Upper lobe of right lung (tissue), 1 donor: ENCODE results near the gene SMCO1. TPM values are rescaled to one million over a fixed set of nuclear protein-coding genes. Genes with fewer than 3 reads are reported as not detected.
A peak's percentile ranks its signal among the peaks of the same experiment; 100 is the strongest.
"Not testable (repeated sequence)": the region's sequence is repeated elsewhere in the genome, so short reads cannot be mapped to it uniquely, and the experiment has no call there.

Experiments
- ATAC-seq: fragments of 200-7000 bp; cut with Tn5 transposase; one replicate; pipeline ENCODE4 v1.9.1; 2020; ENCODE audit warnings: mild to moderate bottlenecking, moderate library complexity
- DNase-seq: peaks from one replicate; pipeline ENCODE4 v3.0.0-alpha.2; 2020
- H3K27ac ChIP-seq: fragments of 200-600 bp; one replicate; pipeline ENCODE4 v1.8.0; 2022
- H3K27me3 ChIP-seq: fragments of 200-600 bp; one replicate; pipeline ENCODE4 v1.8.0; 2022; ENCODE audit warnings: mild to moderate bottlenecking
- H3K36me3 ChIP-seq: fragments of 200-600 bp; one replicate; pipeline ENCODE4 v1.8.0; 2022
- H3K4me1 ChIP-seq: fragments of 200-600 bp; one replicate; pipeline ENCODE4 v1.8.0; 2022
- H3K4me3 ChIP-seq: fragments of 200-600 bp; one replicate; pipeline ENCODE4 v1.8.0; 2022; ENCODE audit warnings: mild to moderate bottlenecking
- H3K9me3 ChIP-seq: fragments of 200-600 bp; one replicate; pipeline ENCODE4 v1.8.0; 2022
- intact Hi-C: fragments of 100-400 bp; cut with DNase I; formaldehyde crosslinking; loops from one replicate; pipeline ENCODE4 v1.11.0; 2022
- total RNA-seq: library from RNA; stranded (reverse); fragmentation: NEBNext Ultra II Directional; extraction: Animal tissue kit (Norgen Biotek cat#: 25700); gene quantifications from one replicate; pipeline ENCODE4 v1.2.1, GENCODE V29; 2021
- TF ChIP-seq, protein P1 (sequence below): fragments of 200-600 bp; IDR thresholded peaks from one replicate; pipeline ENCODE4 v1.8.0; 2022; ENCODE audit warnings: antibody characterized with exemption
- donor health status: DM: no; HTN: yes; CAD: no; lungs with severe emphysema.

The SMCO1 gene
- total RNA-seq, 1 donor from 2014 or later, result not detected

DNA sequence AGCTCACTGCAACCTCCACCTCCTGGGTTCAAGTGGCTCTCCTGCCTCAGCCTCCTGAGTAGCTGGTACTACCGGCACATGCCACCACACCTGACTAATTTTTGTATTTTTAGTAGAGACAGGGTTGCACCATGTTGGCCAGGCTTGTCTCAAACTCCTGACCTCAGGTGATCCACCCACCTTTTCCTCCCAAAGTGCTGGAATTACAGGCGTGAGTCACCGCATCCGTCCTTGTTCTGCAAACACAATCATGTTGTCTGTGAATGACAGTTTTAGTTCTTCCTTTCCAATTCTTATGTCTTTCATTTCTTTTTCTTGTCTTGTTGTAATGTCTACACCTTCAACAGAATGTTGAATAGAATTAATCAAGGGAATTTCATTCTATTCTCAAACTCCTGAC is 16.3 kb upstream of the SMCO1 start:
- TF ChIP-seq, protein P1, sequence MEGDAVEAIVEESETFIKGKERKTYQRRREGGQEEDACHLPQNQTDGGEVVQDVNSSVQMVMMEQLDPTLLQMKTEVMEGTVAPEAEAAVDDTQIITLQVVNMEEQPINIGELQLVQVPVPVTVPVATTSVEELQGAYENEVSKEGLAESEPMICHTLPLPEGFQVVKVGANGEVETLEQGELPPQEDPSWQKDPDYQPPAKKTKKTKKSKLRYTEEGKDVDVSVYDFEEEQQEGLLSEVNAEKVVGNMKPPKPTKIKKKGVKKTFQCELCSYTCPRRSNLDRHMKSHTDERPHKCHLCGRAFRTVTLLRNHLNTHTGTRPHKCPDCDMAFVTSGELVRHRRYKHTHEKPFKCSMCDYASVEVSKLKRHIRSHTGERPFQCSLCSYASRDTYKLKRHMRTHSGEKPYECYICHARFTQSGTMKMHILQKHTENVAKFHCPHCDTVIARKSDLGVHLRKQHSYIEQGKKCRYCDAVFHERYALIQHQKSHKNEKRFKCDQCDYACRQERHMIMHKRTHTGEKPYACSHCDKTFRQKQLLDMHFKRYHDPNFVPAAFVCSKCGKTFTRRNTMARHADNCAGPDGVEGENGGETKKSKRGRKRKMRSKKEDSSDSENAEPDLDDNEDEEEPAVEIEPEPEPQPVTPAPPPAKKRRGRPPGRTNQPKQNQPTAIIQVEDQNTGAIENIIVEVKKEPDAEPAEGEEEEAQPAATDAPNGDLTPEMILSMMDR, result no peak
- DNase-seq (no peak), ATAC-seq (no peak)

DNA sequence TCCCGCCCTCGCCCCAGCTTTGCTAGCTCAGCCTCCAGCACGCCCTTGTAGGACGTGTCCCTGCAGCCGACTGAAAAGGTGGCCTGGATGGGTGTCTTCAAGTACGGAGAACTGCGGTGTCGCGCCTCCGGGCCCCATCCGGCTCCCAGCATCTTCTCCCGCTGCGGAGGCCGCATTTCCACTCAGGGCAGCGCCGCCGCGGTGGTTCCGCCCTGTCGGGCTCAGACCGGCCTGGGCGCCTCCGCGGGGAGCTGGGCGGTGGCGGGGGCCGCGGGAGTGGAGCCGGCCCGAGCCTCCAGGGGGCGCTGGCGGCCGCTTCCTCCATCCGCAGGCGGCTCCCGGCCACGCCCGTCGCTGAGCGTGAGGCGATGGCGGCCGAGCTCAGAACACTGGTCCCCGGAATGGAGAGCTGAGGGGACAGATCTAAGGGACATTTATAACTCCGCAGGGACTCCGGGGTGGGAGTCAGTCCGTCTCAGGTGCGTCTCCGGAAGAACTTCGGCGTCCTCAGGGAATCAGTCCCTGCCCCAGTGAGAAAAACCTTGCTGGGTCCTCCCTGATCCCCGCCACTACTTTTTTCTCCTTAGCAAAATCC is 13.6 kb upstream of the SMCO1 start:
- intact Hi-C loops, result no loop called here
- ATAC-seq, result peak; percentile 100
- Histone ChIP-seq H3K27ac (no peak overlapping the region), H3K4me1 (no peaks in the 10 kb centered on the region), H3K36me3 (no peaks in the 10 kb centered on the region), H3K9me3 (no peaks in the 10 kb centered on the region), H3K27me3 (no peaks in the 10 kb centered on the region), H3K4me3 (peak overlapping the region; percentile 42)
- DNase-seq, result peak; percentile 89
- TF ChIP-seq, protein P1, result peak; percentile 71

More for the DNA sequence above, 16.3 kb upstream of the SMCO1 start:
- no peak overlapping the region for H3K4me3 ChIP-seq
- H3K27ac ChIP-seq, result no peak overlapping the region
- H3K9me3 ChIP-seq, result no peaks in the 10 kb centered on the region
- intact Hi-C loops, result no loop called here
- H3K4me1 ChIP-seq, result no peaks in the 10 kb centered on the region
- H3K27me3 ChIP-seq, result no peaks in the 10 kb centered on the region
- H3K36me3 ChIP-seq, result no peaks in the 10 kb centered on the region

DNA sequence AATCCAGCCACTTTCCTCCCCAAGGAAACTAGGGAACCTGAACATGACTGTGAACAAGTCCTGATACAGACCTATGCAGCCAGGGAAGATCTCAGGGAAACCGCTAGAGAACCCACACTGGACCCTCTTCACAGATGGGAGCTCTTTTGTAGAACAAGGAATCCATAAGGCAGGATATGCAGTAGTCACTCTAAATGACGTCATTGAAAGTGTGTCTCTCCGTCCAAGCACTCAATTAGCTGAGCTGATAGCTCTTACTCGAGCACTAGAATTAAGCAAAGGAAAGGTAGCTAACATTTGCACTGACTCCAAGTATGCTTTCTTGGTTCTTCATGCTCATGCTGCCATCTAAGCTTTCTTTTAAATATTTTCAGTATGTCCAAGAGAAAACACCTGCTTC is 10.0 kb upstream of the SMCO1 start:
- ATAC-seq (no peak), DNase-seq (no peak)
- Histone ChIP-seq H3K27ac (no peak overlapping the region), H3K27me3 (no peaks in the 10 kb centered on the region), H3K4me3 (no peak overlapping the region), H3K36me3 (no peaks in the 10 kb centered on the region), H3K4me1 (no peaks in the 10 kb centered on the region), H3K9me3 (peaks cover 9% of the 10 kb centered on the region)
- TF ChIP-seq, protein P1, result no peak
- intact Hi-C loops, result no loop called here

DNA sequence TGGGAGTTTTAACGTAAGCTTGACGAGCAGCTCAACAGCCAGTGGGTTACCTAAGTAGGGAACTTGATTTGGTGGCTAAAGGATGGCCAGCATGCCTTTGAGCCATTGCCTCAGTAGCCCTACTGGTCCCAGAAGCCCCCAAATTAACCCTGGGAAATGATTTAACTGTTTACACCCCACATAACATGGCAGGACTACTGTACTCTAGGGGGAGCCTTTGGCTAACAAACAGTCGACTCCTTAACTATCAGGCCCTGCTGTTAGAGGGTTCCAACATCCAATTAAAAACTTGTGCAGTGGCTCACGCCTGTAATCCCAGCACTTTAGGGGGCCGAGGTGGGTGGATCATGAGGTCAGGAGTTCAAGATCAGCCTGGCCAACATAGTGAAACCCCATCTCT is 9.4 kb upstream of the SMCO1 start:
- H3K27me3 ChIP-seq, result no peaks in the 10 kb centered on the region
- ATAC-seq, result no peak
- H3K27ac ChIP-seq, result no peak overlapping the region
- DNase-seq, result no peak
- H3K4me1 ChIP-seq, result no peaks in the 10 kb centered on the region
- TF ChIP-seq, protein P1, result no peak
- intact Hi-C loops, result no loop called here
- H3K4me3 ChIP-seq, result no peak overlapping the region
- no peaks in the 10 kb centered on the region for H3K36me3 ChIP-seq
- H3K9me3 ChIP-seq, result peaks cover 16% of the 10 kb centered on the region

DNA sequence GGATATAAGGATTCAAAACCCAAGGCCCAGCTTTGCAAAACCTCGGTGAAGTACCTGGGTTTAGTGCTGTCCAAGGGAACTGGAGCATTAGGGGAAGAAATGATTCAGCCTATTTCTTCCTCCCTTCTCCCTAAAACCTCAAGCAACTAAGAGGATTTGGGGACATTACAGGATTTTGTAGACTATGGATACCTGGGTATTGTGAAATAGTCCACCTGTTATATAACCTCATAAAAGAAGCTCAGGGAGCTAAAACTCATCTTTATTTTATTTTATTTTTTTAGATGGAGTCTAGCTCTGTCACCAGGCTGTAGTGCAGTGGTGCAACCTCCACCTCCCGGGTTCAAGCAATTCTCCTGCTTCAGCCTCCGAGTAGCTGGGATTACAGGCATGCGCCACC is 8.7 kb upstream of the SMCO1 start:
- Histone ChIP-seq H3K27ac (no peak overlapping the region), H3K4me3 (no peak overlapping the region), H3K9me3 (peaks cover 22% of the 10 kb centered on the region), H3K27me3 (no peaks in the 10 kb centered on the region), H3K4me1 (no peaks in the 10 kb centered on the region), H3K36me3 (no peaks in the 10 kb centered on the region)
- ATAC-seq (no peak), DNase-seq (no peak)
- intact Hi-C loops, result no loop called here
- TF ChIP-seq, protein P1, result no peak

DNA sequence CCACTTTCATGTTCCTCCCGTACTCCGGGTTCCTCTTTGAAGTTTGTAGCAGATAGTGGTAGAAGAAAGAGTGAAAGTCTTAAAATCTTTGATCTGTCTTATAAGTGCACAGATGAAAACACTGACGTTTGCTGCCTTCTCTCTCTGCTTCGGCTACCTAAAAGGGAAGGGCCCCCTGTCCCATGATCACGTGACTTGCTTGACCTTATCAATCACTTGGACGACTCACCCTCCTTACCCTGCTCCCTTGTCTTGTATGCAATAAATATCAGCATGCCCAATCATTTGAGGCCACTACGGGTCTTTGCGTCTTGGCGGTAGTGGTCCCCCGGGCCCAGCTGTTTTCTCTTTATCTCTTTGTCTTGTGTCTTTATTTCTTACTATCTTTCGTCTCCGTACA is 6.1 kb upstream of the SMCO1 start:
- DNase-seq, H3K36me3 ChIP-seq, H3K4me3 ChIP-seq, intact Hi-C loops, ATAC-seq, H3K4me1 ChIP-seq, H3K27ac ChIP-seq, H3K27me3 ChIP-seq: not testable (repeated sequence)
- peaks cover 26% of the 10 kb centered on the region for H3K9me3 ChIP-seq
